NCI-H748 (cell line): ENCODE results near the gene TIGD1.

Experiments used
- DNase-seq: peaks from one replicate; lab custom pipeline; 2025; ENCODE audit not compliant: unreplicated experiment; lab: John Stamatoyannopoulos, UW

Gene TIGD1

DNA sequence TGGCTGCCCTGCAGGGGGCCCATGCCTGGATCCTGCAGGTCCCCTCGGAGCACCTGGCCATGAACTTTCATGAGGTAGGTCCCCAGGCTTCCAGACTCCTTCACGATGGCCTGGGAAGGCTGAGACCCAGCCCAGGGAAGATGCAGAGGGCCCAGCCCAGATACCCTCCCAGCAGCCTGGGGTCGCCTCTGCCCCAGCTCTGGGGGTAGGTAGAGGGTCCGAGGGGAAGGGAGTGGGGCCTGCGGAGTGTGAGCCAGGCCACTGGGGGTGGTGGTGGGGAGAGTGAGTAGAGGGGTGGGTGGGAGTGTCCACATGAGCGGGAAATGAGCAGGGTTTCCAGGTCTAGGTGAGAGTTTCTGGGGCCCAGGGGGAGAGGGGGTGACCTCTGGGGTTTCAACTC is 25.6 kb downstream of the TIGD1 start:
- DNase-seq = no peak

DNA sequence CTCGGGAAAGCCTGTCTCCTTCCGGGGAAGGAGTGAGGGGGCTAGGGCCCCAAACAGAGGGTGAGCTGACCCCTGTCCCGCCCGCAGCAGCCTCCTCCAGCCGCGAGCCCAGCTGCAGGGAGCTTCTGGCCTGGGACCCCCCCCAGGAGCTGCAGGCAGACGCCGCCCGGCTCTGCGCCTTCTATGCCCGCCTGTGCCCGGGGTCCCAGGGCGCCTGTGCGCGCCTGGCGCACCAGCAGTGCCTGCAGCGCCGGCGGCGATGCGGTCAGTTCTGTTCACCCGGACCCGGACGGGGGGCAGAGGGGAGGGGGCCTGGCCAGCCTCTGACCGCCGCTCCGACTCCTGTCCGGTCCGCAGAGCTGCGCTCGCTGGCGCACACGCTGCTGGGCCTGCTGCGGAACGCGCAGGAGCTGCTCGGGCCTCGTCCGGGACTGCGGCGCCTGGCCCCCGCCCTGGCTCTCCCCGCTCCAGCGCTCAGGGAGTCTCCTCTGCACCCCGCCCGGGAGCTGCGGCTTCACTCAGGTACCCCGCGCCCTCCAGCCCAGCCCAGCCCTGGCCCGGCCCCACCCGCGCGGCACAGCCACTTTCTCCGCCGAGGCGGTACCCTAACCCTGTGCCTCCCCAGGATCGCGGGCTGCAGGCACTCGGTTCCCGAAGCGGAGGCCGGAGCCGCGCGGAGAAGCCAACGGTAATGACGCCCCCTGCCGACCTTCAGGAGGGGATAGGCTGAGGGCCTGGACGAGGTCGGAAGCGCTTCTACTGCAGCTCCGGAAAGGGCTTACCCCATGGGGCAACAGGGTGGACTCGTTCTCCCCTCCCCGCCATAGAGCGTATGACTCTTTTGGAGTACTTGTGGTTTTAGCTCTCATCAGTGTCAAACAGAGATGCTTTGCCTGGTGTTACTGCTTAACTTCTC is 26.4 kb downstream of the TIGD1 start:
- peak; percentile 77 for DNase-seq

DNA sequence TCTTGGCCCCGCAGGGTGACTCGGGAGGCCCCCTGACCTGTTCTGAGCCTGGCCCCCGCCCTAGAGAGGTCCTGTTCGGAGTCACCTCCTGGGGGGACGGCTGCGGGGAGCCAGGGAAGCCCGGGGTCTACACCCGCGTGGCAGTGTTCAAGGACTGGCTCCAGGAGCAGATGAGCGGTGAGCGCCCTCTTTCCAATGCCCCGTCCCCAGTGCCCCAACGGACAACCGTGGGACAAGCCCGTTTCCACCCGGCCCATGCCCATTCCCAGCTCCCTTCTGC is 27.0 kb downstream of the TIGD1 start:
- DNase-seq = peak; percentile 13

DNA sequence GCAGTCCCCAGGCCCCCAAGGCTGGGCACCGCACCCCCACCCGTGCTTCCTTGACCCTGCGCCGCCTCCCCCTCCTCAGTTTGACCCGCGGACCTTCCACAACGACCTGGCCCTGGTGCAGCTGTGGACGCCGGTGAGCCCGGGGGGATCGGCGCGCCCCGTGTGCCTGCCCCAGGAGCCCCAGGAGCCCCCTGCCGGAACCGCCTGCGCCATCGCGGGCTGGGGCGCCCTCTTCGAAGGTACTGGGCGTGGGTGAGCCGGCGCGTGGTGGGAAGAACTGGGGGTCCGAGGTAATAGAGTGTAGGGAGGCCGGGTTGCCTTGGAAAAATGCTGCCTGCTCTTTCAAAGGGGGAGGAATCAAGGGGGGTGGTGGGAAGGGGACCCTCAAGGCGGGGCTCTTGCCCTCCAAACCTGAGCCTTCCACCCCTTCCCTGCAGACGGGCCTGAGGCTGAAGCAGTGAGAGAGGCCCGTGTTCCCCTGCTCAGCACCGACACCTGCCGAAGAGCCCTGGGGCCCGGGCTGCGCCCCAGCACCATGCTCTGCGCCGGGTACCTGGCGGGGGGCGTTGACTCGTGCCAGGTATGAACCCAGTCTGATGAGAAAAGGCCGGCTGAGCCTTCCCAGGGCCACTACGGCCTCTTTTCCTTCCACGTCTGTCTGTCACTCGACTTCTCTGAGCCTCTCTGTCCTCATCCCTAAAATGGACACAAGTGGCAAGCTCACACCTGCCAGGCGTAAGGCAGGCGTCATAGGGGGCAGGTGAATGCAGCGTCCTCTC is 27.5 kb downstream of the TIGD1 start:
- DNase-seq = no peak

DNA sequence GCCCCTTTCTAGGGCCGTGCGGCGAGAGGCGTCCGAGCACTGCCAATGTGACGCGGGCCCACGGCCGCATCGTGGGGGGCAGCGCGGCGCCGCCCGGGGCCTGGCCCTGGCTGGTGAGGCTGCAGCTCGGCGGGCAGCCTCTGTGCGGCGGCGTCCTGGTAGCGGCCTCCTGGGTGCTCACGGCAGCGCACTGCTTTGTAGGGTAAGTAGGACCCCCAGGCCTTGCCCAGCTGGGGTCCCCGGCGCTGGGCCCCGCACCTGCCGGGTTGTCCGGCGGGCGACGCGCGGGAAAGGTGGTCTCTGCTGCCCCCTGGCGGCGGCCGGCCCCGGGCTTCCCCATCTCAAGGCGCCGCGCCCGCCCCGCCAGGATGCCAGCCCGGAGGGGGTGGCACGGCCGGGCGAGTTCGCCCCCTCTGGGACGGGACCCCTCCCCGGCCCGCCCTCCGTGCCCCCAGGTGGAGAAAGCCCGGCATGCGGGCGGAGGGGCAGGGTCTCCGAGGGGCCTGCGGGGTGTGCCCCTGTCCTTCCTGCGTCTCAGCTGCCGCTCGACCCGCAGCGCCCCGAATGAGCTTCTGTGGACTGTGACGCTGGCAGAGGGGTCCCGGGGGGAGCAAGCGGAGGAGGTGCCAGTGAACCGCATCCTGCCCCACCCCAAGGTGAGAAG is 28.3 kb downstream of the TIGD1 start:
- peak; percentile 41 for DNase-seq

DNA sequence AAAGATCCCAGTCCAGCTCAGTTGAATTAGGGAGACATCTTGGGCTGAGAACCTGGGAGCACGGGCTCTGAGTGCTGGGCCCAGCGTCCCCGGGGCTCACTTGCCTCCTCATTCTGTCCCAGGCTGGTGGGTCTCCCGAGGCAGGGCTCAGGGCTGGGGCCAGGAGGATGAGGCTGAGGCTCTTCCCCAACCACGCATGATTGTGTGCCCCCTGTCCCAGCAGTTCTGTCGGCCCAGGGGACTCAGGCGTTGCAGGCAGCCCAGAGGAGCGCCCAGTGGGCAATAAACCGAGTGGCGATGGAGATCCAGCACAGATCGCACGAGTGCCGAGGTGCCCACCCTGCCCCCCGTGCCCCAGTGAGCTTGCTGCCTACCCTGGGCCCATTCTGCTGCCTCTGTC is 29.3 kb downstream of the TIGD1 start:
- DNase-seq = no peak

DNA sequence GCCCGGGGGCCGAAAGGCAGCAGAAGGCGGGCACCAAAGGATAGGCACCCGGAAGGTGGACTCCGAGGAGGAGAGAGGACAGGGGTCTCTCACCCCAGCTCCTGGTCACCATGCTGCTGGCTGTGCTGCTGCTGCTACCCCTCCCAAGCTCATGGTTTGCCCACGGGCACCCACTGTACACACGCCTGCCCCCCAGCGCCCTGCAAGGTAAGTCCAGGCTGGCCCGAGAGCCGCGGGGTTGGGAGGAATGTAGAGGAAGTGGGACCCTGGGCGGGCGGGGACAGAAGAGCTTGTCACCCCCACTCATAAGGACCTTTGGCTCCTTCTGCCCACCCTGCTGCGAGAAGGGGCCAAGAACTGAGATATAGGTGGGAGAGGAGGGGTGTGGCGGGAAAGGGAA is 29.9 kb downstream of the TIGD1 start:
- no peak for DNase-seq

DNA sequence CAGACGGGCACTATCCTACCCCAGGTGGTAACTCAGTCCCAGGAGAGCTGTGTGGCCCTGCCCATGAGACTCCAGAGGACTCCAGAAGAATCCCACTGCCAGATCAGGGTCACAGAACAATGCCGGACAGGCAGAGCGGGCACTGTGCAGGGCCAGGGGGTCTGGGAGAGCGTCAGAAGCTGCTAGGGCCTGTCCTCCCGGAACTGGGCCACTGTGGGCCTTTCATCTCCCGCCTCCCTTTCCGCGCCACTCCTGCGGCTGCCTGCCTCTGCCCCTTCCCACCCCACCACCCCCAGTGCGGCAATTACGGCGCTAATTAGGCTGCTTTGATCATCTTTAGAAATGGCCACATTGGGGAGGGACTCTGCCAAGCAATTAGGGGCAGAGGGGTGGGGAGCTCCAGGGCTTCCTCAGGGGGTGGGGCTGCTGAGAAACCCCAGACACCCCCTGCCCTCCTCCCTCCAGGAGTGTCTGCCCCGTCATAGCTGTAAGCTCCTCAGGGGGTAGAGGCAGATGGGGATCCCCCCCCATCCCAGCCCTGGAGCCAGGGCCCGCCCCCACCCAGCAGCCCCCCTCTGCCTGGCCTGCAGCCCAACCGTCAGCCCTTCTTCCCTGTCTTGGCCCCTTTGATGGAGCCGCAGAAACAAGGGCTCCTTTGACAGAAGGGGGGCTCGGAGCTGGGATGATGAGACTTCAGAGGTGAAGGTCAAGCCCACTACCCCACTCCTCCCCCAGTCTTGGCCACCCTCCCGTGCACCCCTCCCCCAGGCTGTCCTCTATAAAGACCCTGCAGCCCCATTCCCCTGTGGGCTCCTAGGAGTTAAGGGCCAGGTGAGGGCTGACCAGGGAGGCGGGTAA is 30.5 kb downstream of the TIGD1 start, which contains the start of gene PRSS56:
TSS of gene PRSS56 (plus strand) at position 808 of the 858 bp plus-strand sequence. CDS start 211 bp downstream, outside the sequence.
- peak; percentile 33 for DNase-seq

DNA sequence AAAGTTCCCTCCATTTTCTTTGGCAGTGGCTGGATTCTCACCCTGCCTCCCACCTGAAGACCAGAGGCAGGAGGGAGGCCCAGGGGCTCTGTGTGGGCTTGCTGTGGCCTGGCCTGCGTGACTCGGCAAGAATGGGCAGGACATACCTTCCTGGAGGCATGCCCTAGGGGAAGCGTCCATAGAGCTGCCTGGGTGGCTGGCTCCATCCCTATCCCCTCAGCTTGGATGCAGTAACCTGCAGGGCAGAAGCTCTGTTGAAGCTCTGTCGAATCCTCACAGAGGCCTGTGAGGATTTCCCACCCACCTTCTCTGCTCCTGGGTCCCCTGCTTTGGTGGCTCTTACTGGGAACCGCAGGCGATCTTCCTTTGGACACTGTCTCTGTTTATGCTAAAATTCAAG is 31.5 kb downstream of the TIGD1 start:
- no peak for DNase-seq

DNA sequence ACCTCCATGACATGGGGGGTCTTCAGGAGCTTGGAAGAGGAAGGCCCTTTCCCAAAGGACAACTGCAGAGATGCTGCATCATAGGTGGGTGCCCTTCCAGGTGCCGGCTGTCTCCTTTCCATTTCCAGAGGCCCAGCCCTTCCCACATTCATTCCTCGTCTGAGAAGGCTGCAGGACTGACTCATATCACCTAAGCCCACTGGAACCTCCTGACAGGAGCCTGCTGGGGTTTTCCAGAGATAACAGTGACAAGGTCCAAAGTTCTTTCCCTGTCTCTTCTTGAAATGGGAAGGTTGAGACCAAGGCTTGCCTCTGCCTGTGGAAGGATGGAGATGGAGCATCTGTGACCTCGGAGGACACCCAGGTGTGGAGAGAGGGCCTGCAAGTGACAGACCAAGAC is 33.8 kb downstream of the TIGD1 start:
- DNase-seq = no peak

DNA sequence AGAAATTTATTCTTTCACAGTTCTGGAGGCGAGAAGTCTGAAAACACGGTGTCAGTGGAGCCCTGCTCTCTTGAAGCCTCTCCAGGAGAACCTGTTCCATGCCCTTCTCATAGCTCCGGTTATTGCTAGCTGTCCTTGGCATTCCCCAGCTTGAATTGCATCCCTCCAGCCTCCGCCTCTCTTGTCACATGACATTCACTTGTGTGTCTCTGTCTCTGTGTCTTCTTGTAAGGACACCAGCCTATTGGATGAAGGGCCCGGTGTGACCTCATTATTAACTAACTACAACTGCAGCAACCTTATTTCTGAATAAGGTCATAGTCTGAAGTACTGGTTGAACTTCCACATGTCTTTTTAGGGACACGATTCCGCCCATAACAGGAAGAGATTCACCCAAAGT is 34.7 kb downstream of the TIGD1 start:
- DNase-seq = no peak

DNA sequence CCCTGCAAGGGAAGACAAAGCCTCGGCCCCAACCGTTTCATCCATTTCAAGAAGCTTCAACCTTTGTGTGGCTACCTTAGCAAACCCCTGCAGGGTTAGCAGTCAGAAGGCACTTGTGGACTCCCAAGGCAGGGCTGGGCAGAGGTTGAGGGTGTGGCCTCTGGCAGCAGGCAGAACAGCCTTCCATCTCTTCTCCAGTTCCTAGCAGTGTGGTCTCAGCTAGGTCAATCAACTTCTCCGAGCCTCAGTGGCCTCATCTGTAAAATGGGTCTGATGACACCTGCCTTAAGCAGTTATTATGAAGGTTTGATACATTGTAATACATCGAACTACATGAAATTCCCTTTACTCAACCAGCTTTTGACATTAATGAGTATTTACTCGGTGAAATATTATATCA is 37.0 kb downstream of the TIGD1 start:
- DNase-seq = no peak

DNA sequence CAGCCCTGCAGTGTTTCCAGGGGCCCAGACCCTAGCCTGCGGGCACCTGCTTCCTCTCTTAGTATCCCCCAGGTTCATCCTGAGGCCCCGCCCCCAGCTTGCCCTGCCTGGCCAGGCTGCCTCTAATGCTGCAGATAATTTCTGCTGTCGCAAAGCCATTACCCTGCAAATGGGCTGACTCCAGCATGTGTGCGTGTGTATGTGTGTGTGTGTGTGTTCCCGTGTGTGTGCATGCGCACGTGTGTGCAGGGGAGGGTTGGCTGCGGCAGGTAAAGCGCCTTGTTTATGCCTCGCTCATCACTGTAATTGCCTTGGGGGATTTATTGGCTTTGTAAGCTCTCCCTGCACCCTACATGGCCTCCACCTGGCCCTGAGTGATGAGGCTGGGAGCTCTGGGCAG is 37.8 kb downstream of the TIGD1 start:
- DNase-seq = peak; percentile 46

DNA sequence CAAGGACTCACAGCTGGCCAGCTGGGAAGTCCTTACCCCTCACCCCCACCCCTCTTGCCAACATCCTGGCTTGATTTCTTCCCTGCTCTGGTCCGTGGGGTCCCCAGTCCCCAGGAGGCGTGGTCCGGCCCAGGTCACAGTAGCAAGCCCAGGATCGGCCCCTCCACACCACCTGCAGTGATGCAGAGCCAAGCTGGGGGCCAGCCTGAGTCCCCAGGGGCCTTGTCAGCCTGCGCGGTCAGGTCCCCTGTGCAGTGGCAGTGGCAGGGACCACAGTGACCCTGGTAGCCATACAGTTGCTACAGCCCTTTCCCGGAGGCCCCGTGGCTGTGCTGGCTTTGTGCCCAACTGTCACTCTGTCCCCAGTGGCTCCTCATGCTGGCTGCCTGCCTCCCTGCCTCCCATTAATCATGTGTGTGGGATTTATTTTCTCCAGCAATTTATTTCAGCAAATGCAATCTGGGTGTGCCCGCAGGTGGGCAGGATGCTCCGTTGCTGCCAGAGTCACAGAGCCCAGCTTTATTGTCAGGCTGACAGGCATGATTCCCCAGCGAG is 38.9 kb downstream of the TIGD1 start:
- peak; percentile 62 for DNase-seq

DNA sequence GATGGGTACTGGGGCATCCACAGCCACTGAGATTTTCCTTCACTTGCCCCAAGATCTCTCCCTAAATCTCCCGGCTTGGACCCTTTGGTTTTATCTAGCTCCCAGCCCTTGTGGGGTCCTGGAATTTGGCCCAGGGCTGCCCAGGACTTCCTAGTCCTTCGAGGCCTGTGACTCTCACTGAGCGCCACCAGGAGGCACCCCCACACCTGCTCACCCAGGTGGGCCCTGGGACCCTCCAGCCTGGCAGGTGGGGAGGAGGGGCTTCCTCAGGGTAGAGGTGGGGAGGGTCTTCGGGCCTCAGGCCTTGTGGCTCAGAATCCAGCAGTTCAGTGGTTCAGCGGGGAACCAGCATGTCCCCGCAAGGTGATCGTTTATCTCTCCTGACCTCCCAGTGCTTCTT is 42.1 kb downstream of the TIGD1 start:
- DNase-seq = no peak

DNA sequence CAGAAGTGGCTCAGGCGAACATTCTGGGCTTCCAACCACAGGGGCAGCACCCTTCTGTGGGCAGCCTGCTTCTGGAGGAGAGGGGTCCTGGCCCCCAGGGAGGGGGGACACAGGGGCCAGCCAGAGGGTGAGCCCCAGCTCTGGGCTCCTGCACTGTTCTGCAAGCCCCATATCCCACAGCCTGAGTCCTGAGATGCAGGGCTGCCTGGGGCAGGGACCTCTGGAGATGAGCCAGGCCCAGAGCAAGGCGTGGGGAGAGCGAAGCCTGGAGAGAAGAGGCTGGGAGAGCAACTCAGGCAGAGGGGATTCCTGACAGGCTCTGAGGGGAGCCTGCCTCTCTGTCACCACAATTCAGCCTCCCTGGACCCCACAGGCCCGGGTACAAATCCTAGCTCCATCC is 43.6 kb downstream of the TIGD1 start:
- no peak for DNase-seq

DNA sequence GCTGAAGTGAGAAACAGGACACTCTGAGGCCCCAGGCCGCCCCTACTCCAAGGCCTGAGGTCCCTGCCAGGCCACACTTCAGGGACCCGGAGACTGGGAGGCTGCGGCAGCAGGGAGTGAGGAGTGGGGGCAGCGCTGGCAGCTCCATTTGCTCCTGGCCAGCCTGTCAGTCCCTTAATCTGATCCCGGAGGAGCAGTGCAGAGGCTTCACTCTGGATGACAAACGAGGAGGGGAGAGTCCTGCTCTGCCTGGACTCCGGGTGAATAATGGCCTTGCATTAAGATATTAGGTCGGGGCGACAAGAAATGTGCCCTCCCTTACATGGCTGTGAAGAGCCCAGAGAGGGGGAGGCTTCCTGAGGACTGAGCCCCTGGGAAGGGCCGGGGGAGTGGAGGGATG is 44.5 kb downstream of the TIGD1 start:
- DNase-seq = no peak

DNA sequence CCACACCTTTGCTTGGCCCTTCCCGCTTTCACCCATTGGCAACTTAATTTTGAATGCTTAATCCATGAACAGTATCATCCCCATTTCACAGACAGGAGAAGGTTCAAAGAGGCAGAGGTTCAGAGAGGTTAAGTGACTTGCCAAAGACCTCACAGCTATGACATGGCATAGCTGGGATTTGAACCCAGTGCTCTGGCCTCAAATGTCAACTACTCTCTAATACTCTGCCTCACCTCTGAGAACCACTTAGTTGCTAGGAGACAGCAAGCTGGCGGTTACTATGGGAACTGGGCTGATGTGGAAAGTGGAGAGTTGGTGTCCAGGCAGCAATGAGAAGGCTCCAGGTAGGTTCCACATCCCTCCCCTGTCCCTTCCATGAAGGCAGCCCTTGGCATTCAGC is 45.9 kb downstream of the TIGD1 start:
- peak; percentile 87 for DNase-seq

DNA sequence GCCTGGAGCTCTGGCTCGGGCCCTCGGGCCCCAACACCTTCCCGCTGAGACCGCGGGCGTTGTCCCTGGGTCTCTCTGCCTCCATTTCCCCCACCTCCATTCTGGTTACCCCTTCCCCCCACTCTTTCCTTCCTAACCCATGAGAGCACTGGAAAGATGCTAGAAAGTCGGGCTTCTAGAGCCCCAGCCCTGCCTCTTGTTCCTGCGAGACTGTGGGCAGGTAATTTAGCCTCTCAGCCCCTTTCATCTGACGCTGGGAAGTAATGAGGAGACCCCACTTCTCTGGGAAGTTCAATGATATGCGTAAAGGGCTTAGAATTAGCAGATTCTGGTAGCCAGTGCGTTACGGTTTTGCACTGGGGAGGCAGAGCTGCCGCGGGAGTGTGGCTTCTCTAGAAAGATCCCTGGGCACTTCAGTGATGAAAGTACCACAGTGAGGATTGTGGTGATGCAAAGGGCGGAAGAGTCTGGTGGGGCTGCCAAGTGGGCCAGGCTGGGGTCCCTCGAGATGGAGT is 46.5 kb downstream of the TIGD1 start:
- no peak for DNase-seq
